K562 (cell line): ENCODE measurements around the gene CRAT. TPM values are rescaled to one million over a fixed set of nuclear protein-coding genes. Genes with fewer than 3 reads are reported as not detected.

Source experiments
- ATAC-seq: fragments of 200-7000 bp; cut with Tn5 transposase; 3 replicates; pipeline ENCODE4 v1.9.1; 2020; ENCODE audit warnings: moderate library complexity
- BruUV-seq: library from RNA; stranded (reverse); fragments of 400-500 nt; replicated peaks from 2 replicates; lab custom pipeline; 2021; lab: Mats Ljungman, UMichigan
- CTCF ChIA-PET: fragments of 300-600 bp; formaldehyde crosslinking; extraction: SDS; loops from one replicate; lab custom pipeline; 2021; ENCODE audit warnings: low intra/inter-chr PET ratio; lab: Yijun Ruan, JAX
- POLR2A ChIA-PET: fragments of 300-600, 350-650 bp; sonication (Branson Sonifier 250); formaldehyde crosslinking; extraction: SDS; loops from one replicate; lab custom pipeline; 2021; ENCODE audit warnings: antibody characterized with exemption, inconsistent platforms; lab: Yijun Ruan, JAX
- DNase-seq, 4 experiments: peaks; one replicate each; pipeline versions ENCODE4 v3.0.0 to v3.0.0-alpha.2; 2011 to 2018; ENCODE audit warnings: low spot score in 3 of 4, mixed read lengths in 3 of 4; ENCODE audit errors: extremely low read depth in 1 of 4
- FAIRE-seq: peaks from 2 replicates; lab custom pipeline; 2011; peaks lifted over from hg19 to GRCh38; lab: Jason Lieb, UNC
- H2AFZ ChIP-seq: 2 replicates; pipeline ENCODE4 v1.6.0; 2011; ENCODE audit warnings: low read depth, low read length, control low read depth, inconsistent platforms
- H3K27ac ChIP-seq: fragments of 200-600 bp; 3 replicates; pipeline ENCODE4 v1.8.0; 2011; ENCODE audit warnings: low read depth, mild to moderate bottlenecking, control low read depth, inconsistent platforms, low read length, moderate library complexity, mixed read lengths; ENCODE audit errors: extremely low read depth
- H3K27me3 ChIP-seq, 2 experiments: fragments of 300-600 bp in 1 of 2; 2 replicates in 1 of 2; 3 replicates in 1 of 2; pipeline versions ENCODE4 v1.6.0 to v1.8.0; 2011; ENCODE audit warnings: inconsistent platforms in 2 of 2, low read length in 2 of 2, mild to moderate bottlenecking in 1 of 2, mixed read lengths in 1 of 2, moderate library complexity in 1 of 2; ENCODE audit not compliant: control insufficient read depth in 2 of 2, insufficient read depth in 2 of 2
- H3K36me3 ChIP-seq: fragments of 300-600 bp; 3 replicates; pipeline ENCODE4 v1.8.0; 2011; ENCODE audit warnings: mild to moderate bottlenecking, low read length, inconsistent platforms; ENCODE audit not compliant: control insufficient read depth, insufficient read depth
- H3K4me1 ChIP-seq, 2 experiments: fragments of 200-600 bp in 1 of 2; replicated peaks in 1 of 2; 2 replicates in 1 of 2; 3 replicates in 1 of 2; pipeline versions ENCODE4 v1.5.1 to v1.8.0; 2011; ENCODE audit warnings: inconsistent platforms in 2 of 2, low read length in 2 of 2, mild to moderate bottlenecking in 1 of 2, mixed read lengths in 1 of 2, moderate library complexity in 1 of 2; ENCODE audit not compliant: control insufficient read depth in 2 of 2, insufficient read depth in 2 of 2
- H3K4me2 ChIP-seq: 2 replicates; pipeline ENCODE4 v1.6.1; 2011; ENCODE audit warnings: low read length, control low read depth, inconsistent platforms, mixed read lengths; ENCODE audit not compliant: insufficient read depth
- H3K4me3 ChIP-seq: fragments of 200-600 bp; sonication (generic), shearing (Covaris generic); 2 replicates; pipeline ENCODE4 v1.5.1; 2016; ENCODE audit warnings: control low read depth, inconsistent platforms
- H3K79me2 ChIP-seq: fragments of 200-600 bp; 3 replicates; pipeline ENCODE4 v1.8.0; 2011; ENCODE audit warnings: low read length, inconsistent platforms; ENCODE audit not compliant: control insufficient read depth, insufficient read depth
- H3K9ac ChIP-seq, 2 experiments: 2 replicates each; pipeline versions ENCODE4 v1.6.0 to v1.6.1; 2011; ENCODE audit warnings: low read depth in 2 of 2, low read length in 2 of 2, control low read depth in 1 of 2, inconsistent platforms in 1 of 2, mild to moderate bottlenecking in 1 of 2, mixed read lengths in 1 of 2; ENCODE audit not compliant: insufficient read depth in 1 of 2
- H3K9me1 ChIP-seq: one replicate; pipeline ENCODE4 v1.6.0; 2011; ENCODE audit warnings: inconsistent platforms, mild to moderate bottlenecking, low read length, moderate library complexity; ENCODE audit not compliant: control insufficient read depth, insufficient read depth
- H3K9me3 ChIP-seq: replicated peaks from 2 replicates; pipeline ENCODE4 v1.5.1; 2011; ENCODE audit warnings: low read depth, low read length, inconsistent platforms; ENCODE audit not compliant: control insufficient read depth, insufficient read depth
- H4K20me1 ChIP-seq: replicated peaks from 2 replicates; pipeline ENCODE4 v1.6.1; 2011; ENCODE audit warnings: low read length, inconsistent platforms, mixed read lengths; ENCODE audit not compliant: control insufficient read depth, insufficient read depth
- CREM ChIP-seq: IDR thresholded peaks from 2 replicates; pipeline ENCODE4 v1.6.1; 2014; ENCODE audit warnings: antibody characterized with exemption, low read depth
- EP400 ChIP-seq: fragments of 450-650 bp; IDR thresholded peaks from 2 replicates; pipeline ENCODE4 v1.6.1; 2017; ENCODE audit warnings: antibody characterized with exemption, mild to moderate bottlenecking, moderate library complexity
- HCFC1 ChIP-seq: IDR thresholded peaks from 2 replicates; pipeline ENCODE4 v1.6.1; 2012; ENCODE audit warnings: low read depth, low read length, improper control_type of control experiment
- LCOR ChIP-seq: sonication (generic); formaldehyde crosslinking; IDR thresholded peaks from 2 replicates; pipeline ENCODE4 v1.8.0; 2022; ENCODE audit warnings: mild to moderate bottlenecking, missing genetic modification reagents
- NEUROD1 ChIP-seq: fragments of 150-350 bp; IDR thresholded peaks from 2 replicates; pipeline ENCODE4 v1.6.1; 2014; ENCODE audit warnings: borderline replicate concordance, low read length, low read depth; ENCODE audit not compliant: partially characterized antibody
- POLR2B ChIP-seq: fragments of 450-650 bp; IDR thresholded peaks from 2 replicates; pipeline ENCODE4 v1.6.1; 2018; ENCODE audit warnings: low read depth; ENCODE audit not compliant: partially characterized antibody
- POLR2G ChIP-seq: fragments of 200-400 bp; formaldehyde crosslinking; IDR thresholded peaks from 2 replicates; pipeline ENCODE4 v1.6.1; 2017; ENCODE audit warnings: low read depth, mild to moderate bottlenecking, antibody characterized with exemption, low read length, moderate library complexity
- POLR3G ChIP-seq: IDR thresholded peaks from 2 replicates; pipeline ENCODE4 v1.6.1; 2011; ENCODE audit not compliant: insufficient read length, insufficient replicate concordance; ENCODE audit errors: extremely low read depth
- RBBP5 ChIP-seq: fragments of 200-600 bp; sonication (generic); IDR thresholded peaks from 2 replicates; pipeline ENCODE4 v1.6.1; 2012; ENCODE audit warnings: borderline replicate concordance, mild to moderate bottlenecking, low read length, control low read depth, inconsistent platforms; ENCODE audit not compliant: insufficient read depth, poor library complexity, severe bottlenecking
- RBM17 ChIP-seq: fragments of 200-400 bp; formaldehyde crosslinking; IDR thresholded peaks from 2 replicates; pipeline ENCODE4 v1.6.1; 2017; ENCODE audit warnings: low read depth, mild to moderate bottlenecking, low read length, borderline replicate concordance
- ZNF184 ChIP-seq: sonication (generic); formaldehyde crosslinking; IDR thresholded peaks from 2 replicates; pipeline ENCODE4 v1.5.0; 2020; ENCODE audit warnings: missing genetic modification reagents
- WGBS: fragments of 100-300 bp; shearing (Covaris generic); methylation state at CpG from one replicate; pipeline ENCODE4 v1.1.6; 2016; ENCODE audit warnings: low coverage, mixed read lengths; ENCODE audit not compliant: insufficient coverage; ENCODE audit errors: missing lambda C conversion rate; 5-methylcytosine and 5-hydroxymethylcytosine counted together
- in situ Hi-C: fragments of 300-500 bp; cut with MboI; formaldehyde crosslinking; loops from 4 replicates; pipeline ENCODE4 v1.15.0; 2018; ENCODE audit warnings: inconsistent platforms, mixed read lengths
- intact Hi-C: fragments of 100-400 bp; cut with micrococcal nuclease; formaldehyde crosslinking; loops from 2 replicates; pipeline ENCODE4 v1.14.2; 2022
- polyA plus RNA-seq, 8 experiments: library from polyadenylated mRNA; depleted of rRNA in 4 of 8; stranded (reverse) in 5 of 8; unstranded in 3 of 8; fragments of >200 nt; fragmentation: Nextera tagmentation in 2 of 8; fragmentation: Illumina TruSeq in 1 of 8; extraction: Ambion mirVana in 2 of 8; extraction: Trizol in 1 of 8; gene quantifications; 2 replicates each; pipeline versions ENCODE4 v1.2.1 to v1.2.3, GENCODE V29; 2011 to 2014; ENCODE audit warnings: inconsistent platforms in 1 of 8, missing spikeins in 1 of 8
- total RNA-seq, 7 experiments: library from RNA; depleted of rRNA in 6 of 7; stranded (reverse); fragments of >200 nt in 6 of 7; fragmentation: Illumina TruSeq in 2 of 7; extraction: Trizol in 2 of 7; gene quantifications; 2 replicates each; pipeline versions ENCODE4 v1.2.1 to v1.2.3, GENCODE V29; 2011 to 2021; ENCODE audit warnings: low replicate concordance in 1 of 7

Gene CRAT
- total and polyA plus RNA-seq, 9 of the 15 experiments (the other 6 are each of a cell fraction or from before 2014, with no cell fraction given): 0.20 to 13.8 (median 5.4) TPM

DNA sequence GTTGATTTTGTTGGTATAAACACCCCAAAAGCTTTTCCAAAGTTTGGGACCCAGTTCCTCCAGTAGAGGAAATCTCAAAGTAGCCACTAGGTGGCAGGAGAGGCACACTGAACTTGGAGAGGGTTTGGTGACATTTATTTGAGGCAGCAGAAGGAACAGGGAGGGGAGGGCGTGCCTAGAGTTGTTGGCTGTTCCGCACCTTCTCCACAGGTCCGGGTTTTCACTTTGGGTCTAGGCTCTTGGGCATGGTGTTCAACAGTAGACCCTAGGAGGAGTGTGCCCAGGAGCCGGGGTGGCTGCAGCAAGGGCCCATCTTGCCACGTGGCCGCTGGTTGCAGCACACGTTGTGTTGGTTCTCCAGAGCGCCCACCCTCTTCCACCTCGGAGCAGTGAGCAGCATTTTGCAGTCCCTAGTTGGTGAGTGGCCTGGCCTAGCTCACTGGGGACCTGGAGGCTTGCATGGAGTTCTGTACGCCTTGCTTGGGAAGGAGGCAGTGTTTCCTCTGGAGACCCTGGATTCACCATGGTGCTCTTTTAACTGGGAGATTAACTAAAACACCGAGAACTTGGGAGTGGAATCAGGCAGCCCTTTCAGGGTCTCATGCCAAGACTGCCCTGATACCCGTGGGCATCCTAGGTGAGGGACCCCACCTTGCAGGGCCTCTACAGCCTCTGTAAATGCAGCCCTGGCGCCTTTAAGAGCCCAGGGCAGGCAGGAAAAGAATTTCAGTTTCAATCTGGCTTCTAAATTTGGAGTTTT lies 28.8 kb upstream of the CRAT start (continued):
- TF ChIP-seq EP400 (peak; percentile 75), HCFC1 (no peak), POLR3G (no peak)

DNA sequence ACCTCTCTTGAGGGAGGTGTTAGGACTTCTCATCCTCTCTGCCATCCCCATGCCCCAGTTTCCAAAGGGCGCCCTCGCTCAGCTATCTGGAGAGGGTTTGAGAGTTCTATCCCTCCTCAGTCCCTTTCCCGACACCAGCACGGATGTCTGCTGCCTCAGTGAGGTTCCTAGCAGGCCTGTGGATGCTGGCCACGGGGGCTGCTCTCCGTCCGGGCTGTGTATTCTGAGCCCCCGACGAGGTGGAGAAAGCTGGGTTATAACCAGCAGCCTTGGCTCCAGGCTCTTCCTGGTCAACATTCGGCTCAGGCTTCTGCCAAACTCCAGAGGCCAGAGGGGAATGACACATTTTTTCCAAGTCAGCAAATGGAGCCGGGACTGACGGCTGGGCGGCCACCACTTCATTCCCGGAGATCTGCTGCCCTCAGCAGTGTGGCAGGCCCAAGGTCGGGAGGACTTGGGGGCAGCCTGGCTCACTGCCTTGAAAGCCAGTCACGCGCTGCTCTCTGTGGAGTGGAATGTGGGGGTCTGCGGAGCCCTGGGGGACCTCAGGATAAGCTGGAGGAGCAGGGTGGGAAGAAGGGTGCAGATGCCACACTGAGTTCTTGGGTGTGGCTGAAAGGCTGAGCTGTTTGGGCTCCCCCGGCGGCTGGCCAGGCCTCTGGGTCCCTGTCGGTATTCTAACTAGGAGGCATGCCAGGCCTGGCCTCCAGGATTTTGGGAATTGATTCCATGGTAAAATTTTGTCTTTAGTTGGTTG lies 28.1 kb upstream of the CRAT start:
- TF ChIP-seq ZNF184: no peak
- TF ChIP-seq POLR2G: peak; percentile 11; the same call in 1 of the 2 replicates
- peak; percentile 27 for TF ChIP-seq POLR2B
- TF ChIP-seq CREM: no peak
- peak; percentile 6 for TF ChIP-seq NEUROD1
- no peak for TF ChIP-seq LCOR (CRISPR knock-in tag)
- no peak for TF ChIP-seq RBM17
- no peak for TF ChIP-seq RBBP5
- TF ChIP-seq, all 486 proteins: peak for 3
- no peak overlapping the region for H2AFZ ChIP-seq
- ChIA-PET POLR2A (interaction anchor here (0.6 to 2.5 kb wide), 10 partner anchors 12 to 497 kb away, joined by 3 to 18 read pairs (median 5); partner anchors contain the start of gene NTMT1), CTCF (interaction anchor here (0.6 to 4.5 kb wide), 4 partner anchors 36 to 479 kb away, joined by 3 to 53 read pairs (median 6); partner anchors contain the start of gene PKN3)
- H3K79me2 ChIP-seq: peaks cover 17% of the 10 kb centered on the region
- intact Hi-C loops (loop anchor here (1.0 to 10.0 kb wide), 3 partner anchors 472 to 646 kb away; no protein-coding TSS in a partner anchor), in situ Hi-C loops (no loop called here)
- no peak overlapping the region for H3K4me2 ChIP-seq
- H3K9me1 ChIP-seq: no peaks in the 10 kb centered on the region
- H4K20me1 ChIP-seq: no peaks in the 10 kb centered on the region
- H3K27ac ChIP-seq: no peak overlapping the region; the same call in 2 of the 3 replicates
- no peak for DNase-seq
- H3K9me3 ChIP-seq: no peaks in the 10 kb centered on the region
- H3K27me3 ChIP-seq: no peaks in the 10 kb centered on the region
- peak; percentile 10 for ATAC-seq
- 54% methylated on average over 21 of the region's 21 CpGs for WGBS
- peak overlapping the region in 1 of 2 experiments; percentile 39; a peak in 1 of 4 replicates for H3K9ac ChIP-seq
- FAIRE-seq: no peak
- H3K36me3 ChIP-seq: peaks cover 67% of the 10 kb centered on the region
- no TSS peak for BruUV-seq
- H3K4me1 ChIP-seq: peaks cover 30 to 47% of the 10 kb centered on the region in 2 experiments
- no peak overlapping the region for H3K4me3 ChIP-seq
